ENCODE data around the gene NAT9. TPM values are rescaled to one million over a fixed set of nuclear protein-coding genes. Genes with fewer than 3 reads are reported as not detected.

NAT9 gene
- total and polyA plus RNA-seq, 2 donors (not counting 1 experiment from before 2014, with no cell fraction given): 66.6 to 73.6 TPM

- Histone ChIP-seq H3K4me3 (ENCODE audit: control extremely low read depth in 1 of 5, extremely low read depth in 1 of 5, insufficient read depth in 1 of 5, low read depth in 2 of 5, low read length in 4 of 5) (no peak overlapping the region), H3K9ac (ENCODE audit: low read length) (no peak overlapping the region), H3K4me1 (ENCODE audit: control insufficient read depth in 2 of 2, insufficient read depth in 2 of 2, low read length in 2 of 2) (peaks cover 34 to 42% of the 10 kb centered on the region in 2 donors), H3K27me3 (replicated peaks in 1 of 4; ENCODE audit: control extremely low read depth in 1 of 4, control insufficient read depth in 3 of 4, insufficient read depth in 4 of 4, low read length in 3 of 4) (no peaks in the 10 kb centered on the region), H3K9me3 (ENCODE audit: control extremely low read depth in 1 of 3, control insufficient read depth in 2 of 3, insufficient read depth in 1 of 3, low read length in 2 of 3) (no peaks in the 10 kb centered on the region), H3K27ac (ENCODE audit: low read length in 2 of 2) (no peak overlapping the region), H3K79me2 (ENCODE audit: control insufficient read depth, insufficient read depth, low read length) (peaks cover 64% of the 10 kb centered on the region), H3K4me2 (replicated peaks; ENCODE audit: low read depth, low read length, poor library complexity, severe bottlenecking) (no peak overlapping the region), H4K20me1 (ENCODE audit: control insufficient read depth, insufficient read depth, low read length, poor library complexity, severe bottlenecking) (peaks cover 92% of the 10 kb centered on the region), H2AFZ (ENCODE audit: insufficient read depth, low read depth, low read length, poor library complexity, severe bottlenecking) (no peak overlapping the region), H3K36me3 (replicated peaks in 1 of 2; ENCODE audit: control extremely low read depth in 1 of 2, control insufficient read depth in 1 of 2, extremely low read depth in 1 of 2, insufficient read depth in 2 of 2, low read length in 1 of 2) (peaks cover 0 to 17% of the 10 kb centered on the region in 2 experiments)
- peaks cover 35% of the 10 kb centered on the region for H3K4me1 Mint-ChIP-seq
- CTCF ChIA-PET: interaction anchor here (0.7 to 7.3 kb wide), 10 partner anchors 9 to 104 kb away, joined by 3 to 40 read pairs (median 9); partner anchors contain the start of genes NAT9 and RAB37
- H3K27me3 Mint-ChIP-seq: no peaks in the 10 kb centered on the region
- H3K27ac Mint-ChIP-seq: no peak overlapping the region
- WGBS (ENCODE audit: insufficient coverage): 44% methylated on average over 5 of the region's 7 CpGs
- DNase-seq (no peak), ATAC-seq (ENCODE audit: low read depth) (no peak)
- intact Hi-C loops (cut with micrococcal nuclease): no loop called here
- no peaks in the 10 kb centered on the region for H3K9me3 Mint-ChIP-seq (ENCODE audit: insufficient read depth)
- H3K4me3 Mint-ChIP-seq: no peak overlapping the region
- TF ChIP-seq EZH2 (IDR thresholded peaks at IDR 0.05; ENCODE audit: borderline replicate concordance, insufficient read depth, low read depth, low read length, poor library complexity, severe bottlenecking): no peak
- TF ChIP-seq, protein P1, sequence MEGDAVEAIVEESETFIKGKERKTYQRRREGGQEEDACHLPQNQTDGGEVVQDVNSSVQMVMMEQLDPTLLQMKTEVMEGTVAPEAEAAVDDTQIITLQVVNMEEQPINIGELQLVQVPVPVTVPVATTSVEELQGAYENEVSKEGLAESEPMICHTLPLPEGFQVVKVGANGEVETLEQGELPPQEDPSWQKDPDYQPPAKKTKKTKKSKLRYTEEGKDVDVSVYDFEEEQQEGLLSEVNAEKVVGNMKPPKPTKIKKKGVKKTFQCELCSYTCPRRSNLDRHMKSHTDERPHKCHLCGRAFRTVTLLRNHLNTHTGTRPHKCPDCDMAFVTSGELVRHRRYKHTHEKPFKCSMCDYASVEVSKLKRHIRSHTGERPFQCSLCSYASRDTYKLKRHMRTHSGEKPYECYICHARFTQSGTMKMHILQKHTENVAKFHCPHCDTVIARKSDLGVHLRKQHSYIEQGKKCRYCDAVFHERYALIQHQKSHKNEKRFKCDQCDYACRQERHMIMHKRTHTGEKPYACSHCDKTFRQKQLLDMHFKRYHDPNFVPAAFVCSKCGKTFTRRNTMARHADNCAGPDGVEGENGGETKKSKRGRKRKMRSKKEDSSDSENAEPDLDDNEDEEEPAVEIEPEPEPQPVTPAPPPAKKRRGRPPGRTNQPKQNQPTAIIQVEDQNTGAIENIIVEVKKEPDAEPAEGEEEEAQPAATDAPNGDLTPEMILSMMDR (IDR thresholded peaks at IDR 0.05): no peak
- POLR2A ChIA-PET: interaction anchor here (0.9 to 3.2 kb wide), 3 partner anchors 11 to 24 kb away, joined by 3 to 13 read pairs (median 6); partner anchors contain the start of gene RAB37
Observed at GRCh38 chr17:74760404-74761105, 15.6 kb downstream of the NAT9 start.

DNA sequence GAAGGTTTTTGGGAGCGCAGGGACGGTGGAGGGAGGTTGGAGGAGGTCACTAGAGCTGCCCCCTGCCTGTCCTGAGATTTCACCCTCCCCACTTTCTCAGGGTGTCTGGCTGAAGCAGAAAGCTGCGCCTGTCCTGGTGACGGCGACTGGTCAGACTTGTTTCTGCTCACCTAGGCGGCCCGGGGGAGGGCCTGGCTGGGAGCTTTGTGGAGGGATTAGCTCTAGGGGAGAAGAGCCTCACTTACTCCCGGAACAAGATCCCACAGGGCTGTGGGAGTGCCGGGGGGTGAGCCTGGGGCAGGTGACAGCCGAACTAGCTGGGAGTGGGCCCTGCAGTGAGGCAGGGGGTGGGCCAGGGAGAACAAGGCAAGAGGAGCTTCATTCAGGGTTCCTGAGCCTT is 16.2 kb downstream of the NAT9 start:
- Mint-ChIP-seq H3K27ac (peak overlapping the region; percentile 26), H3K27me3 (no peaks in the 10 kb centered on the region), H3K4me1 (peaks cover 40% of the 10 kb centered on the region), H3K9me3 (ENCODE audit: insufficient read depth) (no peaks in the 10 kb centered on the region), H3K4me3 (no peak overlapping the region)
- Histone ChIP-seq H3K27me3 (replicated peaks in 1 of 4; ENCODE audit: control extremely low read depth in 1 of 4, control insufficient read depth in 3 of 4, insufficient read depth in 4 of 4, low read length in 3 of 4) (no peaks in the 10 kb centered on the region), H3K36me3 (replicated peaks in 1 of 2; ENCODE audit: control extremely low read depth in 1 of 2, control insufficient read depth in 1 of 2, extremely low read depth in 1 of 2, insufficient read depth in 2 of 2, low read length in 1 of 2) (peaks cover 0 to 20% of the 10 kb centered on the region in 2 experiments), H3K4me3 (ENCODE audit: control extremely low read depth in 1 of 5, extremely low read depth in 1 of 5, insufficient read depth in 1 of 5, low read depth in 2 of 5, low read length in 4 of 5) (no peak overlapping the region), H3K4me2 (replicated peaks; ENCODE audit: low read depth, low read length, poor library complexity, severe bottlenecking) (peak overlapping the region; percentile 58), H3K4me1 (ENCODE audit: control insufficient read depth in 2 of 2, insufficient read depth in 2 of 2, low read length in 2 of 2) (peaks cover 34 to 46% of the 10 kb centered on the region in 2 donors), H4K20me1 (ENCODE audit: control insufficient read depth, insufficient read depth, low read length, poor library complexity, severe bottlenecking) (peaks cover 97% of the 10 kb centered on the region), H2AFZ (ENCODE audit: insufficient read depth, low read depth, low read length, poor library complexity, severe bottlenecking) (no peak overlapping the region), H3K9ac (ENCODE audit: low read length) (no peak overlapping the region), H3K9me3 (ENCODE audit: control extremely low read depth in 1 of 3, control insufficient read depth in 2 of 3, insufficient read depth in 1 of 3, low read length in 2 of 3) (no peaks in the 10 kb centered on the region), H3K79me2 (ENCODE audit: control insufficient read depth, insufficient read depth, low read length) (peaks cover 70% of the 10 kb centered on the region), H3K27ac (ENCODE audit: low read length in 2 of 2) (no peak overlapping the region)
- intact Hi-C loops (cut with micrococcal nuclease): loop anchor here (1.0 kb wide), 1 partner anchor 16 kb away; no protein-coding TSS in a partner anchor
- ChIA-PET CTCF (interaction anchor here (0.7 to 7.3 kb wide), 14 partner anchors 9 to 194 kb away, joined by 3 to 40 read pairs (median 8); partner anchors contain the start of genes NAT9 and RAB37), POLR2A (interaction anchor here (0.9 to 3.2 kb wide), 4 partner anchors 10 to 23 kb away, joined by 3 to 13 read pairs (median 6); partner anchors contain the start of gene RAB37)
- 72% methylated on average over 7 of the region's 10 CpGs for WGBS (ENCODE audit: insufficient coverage)
- ATAC-seq (ENCODE audit: low read depth) (no peak), DNase-seq (no peak)
- TF ChIP-seq, protein P1 (IDR thresholded peaks at IDR 0.05): no peak
- TF ChIP-seq EZH2 (IDR thresholded peaks at IDR 0.05; ENCODE audit: borderline replicate concordance, insufficient read depth, low read depth, low read length, poor library complexity, severe bottlenecking): no peak

Data from B cell (primary cell).